SK-N-MC (cell line): Measurements from ENCODE around the gene CASP10.

Experiments
- FOXP2 ChIP-seq: optimal IDR thresholded peaks from 2 replicates; pipeline ENCODE3; 2011; ENCODE audit warnings: mild to moderate bottlenecking, moderate library complexity; ENCODE audit not compliant: insufficient read depth; ENCODE audit errors: extremely low read length, control extremely low read depth
- POLR2AphosphoS5 ChIP-seq: IDR thresholded peaks from 2 replicates; pipeline ENCODE4 v1.6.1; 2012; ENCODE audit warnings: mild to moderate bottlenecking, low read depth, low read length, borderline replicate concordance

DNA sequence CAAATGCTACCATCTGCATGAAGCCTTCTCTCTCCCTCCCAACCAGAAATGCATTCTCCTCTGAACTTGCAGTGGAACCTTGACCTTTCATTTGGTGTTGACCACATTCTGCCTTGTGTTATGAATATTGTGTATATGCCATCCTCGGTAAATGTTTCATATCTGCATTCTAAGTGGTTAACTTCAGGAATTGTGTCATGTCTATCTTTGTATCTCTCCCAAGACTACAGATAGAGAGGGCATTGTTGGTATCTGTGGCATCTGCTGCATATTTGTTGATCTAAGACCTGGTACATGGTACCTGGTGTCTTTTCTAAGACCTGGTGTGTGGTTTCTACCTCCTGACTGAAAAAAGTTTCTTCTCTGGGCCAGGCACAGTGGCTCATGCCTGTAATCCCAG lies 34.0 kb downstream of the CASP10 start:
- TF ChIP-seq FOXP2 (no peak), POLR2AphosphoS5 (no peak)
